Measurements from ENCODE around the gene OR2AE1. TPM values are rescaled to one million over a fixed set of nuclear protein-coding genes. Genes with fewer than 3 reads are reported as not detected.

OR2AE1 gene
- not detected in 2 replicates for total RNA-seq (2014; rRNA removed; shearing (Covaris generic); ENCODE audit: low replicate concordance)

DNA sequence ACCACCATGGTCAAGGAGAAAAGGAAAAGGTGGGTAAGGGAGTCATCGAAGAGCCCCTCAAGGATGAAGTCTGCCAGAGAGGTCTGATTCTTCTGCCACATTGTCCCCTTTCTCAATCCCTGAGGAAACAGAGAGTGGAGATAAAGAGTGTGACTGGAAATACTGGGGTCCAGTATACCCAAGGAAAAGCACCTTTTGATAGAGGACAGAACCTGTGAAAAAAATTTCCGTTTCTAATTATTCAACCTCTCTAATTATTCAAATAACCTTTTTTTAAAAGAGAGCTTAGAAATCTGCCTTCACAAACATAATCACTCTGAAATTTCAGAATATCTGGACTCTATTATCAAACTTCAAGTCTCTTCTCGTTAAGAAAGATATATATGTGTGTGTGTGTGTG is at the start of gene OR2AE1:
TSS of gene OR2AE1 (minus strand) at position 101 of the 400 bp plus-strand sequence. CDS start at position 101, 0 bp downstream.
- no peak within 1 kb of the TSS for H2AFZ ChIP-seq (ENCODE audit: low read length)
- no peak within 1 kb of the TSS for H3K4me2 ChIP-seq (ENCODE audit: low read depth, low read length, poor library complexity, severe bottlenecking)
- H3K4me3 ChIP-seq (ENCODE audit: low read length): no peak within 1 kb of the TSS
- no peaks in the 10 kb centered on the region for H3K79me2 ChIP-seq (ENCODE audit: low read length)
- H3K27me3 ChIP-seq (ENCODE audit: low read length): no peaks in the 10 kb centered on the region
- no peak for DNase-seq
- H4K20me1 ChIP-seq (ENCODE audit: insufficient read depth, low read depth, low read length): no peaks in the 10 kb centered on the region
- H3K9ac ChIP-seq (ENCODE audit: low read length): no peak within 1 kb of the TSS
- no peaks in the 10 kb centered on the region for H3K4me1 ChIP-seq (ENCODE audit: low read length)
- H3K9me3 ChIP-seq (ENCODE audit: low read length): no peaks in the 10 kb centered on the region
- no peaks in the 10 kb centered on the region for H3K9me2 ChIP-seq (replicated peaks; ENCODE audit: insufficient read depth, low read length)
- H3K27ac ChIP-seq (ENCODE audit: low read length): no peak within 1 kb of the TSS
- H3K36me3 ChIP-seq (ENCODE audit: insufficient read depth, low read length): no peaks in the 10 kb centered on the region

DNA sequence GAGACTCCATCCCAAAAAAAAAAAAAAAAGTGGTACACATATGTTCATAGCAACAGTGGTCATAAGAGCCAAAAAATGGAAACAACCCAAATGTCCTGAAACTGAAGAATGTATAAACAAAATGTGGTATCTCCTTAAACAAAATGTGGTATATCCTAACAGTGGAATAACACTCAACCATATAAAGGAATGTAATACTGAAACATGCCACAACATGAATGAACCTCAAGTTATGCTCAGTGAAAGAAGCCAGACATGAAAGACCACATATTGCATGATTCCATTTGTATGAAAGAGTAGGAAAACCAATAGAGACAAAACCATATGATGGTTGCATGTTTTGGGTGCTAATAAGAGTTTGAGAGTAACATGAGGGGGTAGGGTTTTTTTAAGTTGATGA is 49.5 kb upstream of the OR2AE1 start:
- no peak overlapping the region for H3K4me3 ChIP-seq (ENCODE audit: low read length)
- peaks cover 12% of the 10 kb centered on the region for H3K4me1 ChIP-seq (ENCODE audit: low read length)
- H4K20me1 ChIP-seq (ENCODE audit: insufficient read depth, low read depth, low read length): no peaks in the 10 kb centered on the region
- no peaks in the 10 kb centered on the region for H3K36me3 ChIP-seq (ENCODE audit: insufficient read depth, low read length)
- DNase-seq: no peak
- H2AFZ ChIP-seq (ENCODE audit: low read length): no peak overlapping the region
- H3K4me2 ChIP-seq (ENCODE audit: low read depth, low read length, poor library complexity, severe bottlenecking): no peak overlapping the region
- no peaks in the 10 kb centered on the region for H3K9me2 ChIP-seq (replicated peaks; ENCODE audit: insufficient read depth, low read length)
- no peaks in the 10 kb centered on the region for H3K27me3 ChIP-seq (ENCODE audit: low read length)
- H3K9me3 ChIP-seq (ENCODE audit: low read length): no peaks in the 10 kb centered on the region
- no peak overlapping the region for H3K27ac ChIP-seq (ENCODE audit: low read length)
- no peak overlapping the region for H3K9ac ChIP-seq (ENCODE audit: low read length)
- no peaks in the 10 kb centered on the region for H3K79me2 ChIP-seq (ENCODE audit: low read length)

GRCh38 chr7:99923200-99923599 is 46.4 kb upstream of the OR2AE1 start:
- Histone ChIP-seq H2AFZ (ENCODE audit: low read length) (no peak overlapping the region), H3K9me2 (replicated peaks; ENCODE audit: insufficient read depth, low read length) (no peaks in the 10 kb centered on the region; the same call in 1 of the 2 replicates), H4K20me1 (ENCODE audit: insufficient read depth, low read depth, low read length) (no peaks in the 10 kb centered on the region; the same call in 1 of the 2 replicates), H3K27ac (ENCODE audit: low read length) (no peak overlapping the region), H3K9ac (ENCODE audit: low read length) (no peak overlapping the region), H3K79me2 (ENCODE audit: low read length) (peaks cover 17% of the 10 kb centered on the region), H3K36me3 (ENCODE audit: insufficient read depth, low read length) (no peaks in the 10 kb centered on the region), H3K27me3 (ENCODE audit: low read length) (no peaks in the 10 kb centered on the region), H3K4me1 (ENCODE audit: low read length) (peaks cover 10% of the 10 kb centered on the region), H3K4me2 (ENCODE audit: low read depth, low read length, poor library complexity, severe bottlenecking) (no peak overlapping the region), H3K4me3 (ENCODE audit: low read length) (no peak overlapping the region), H3K9me3 (ENCODE audit: low read length) (no peaks in the 10 kb centered on the region)
- no peak for DNase-seq

DNA sequence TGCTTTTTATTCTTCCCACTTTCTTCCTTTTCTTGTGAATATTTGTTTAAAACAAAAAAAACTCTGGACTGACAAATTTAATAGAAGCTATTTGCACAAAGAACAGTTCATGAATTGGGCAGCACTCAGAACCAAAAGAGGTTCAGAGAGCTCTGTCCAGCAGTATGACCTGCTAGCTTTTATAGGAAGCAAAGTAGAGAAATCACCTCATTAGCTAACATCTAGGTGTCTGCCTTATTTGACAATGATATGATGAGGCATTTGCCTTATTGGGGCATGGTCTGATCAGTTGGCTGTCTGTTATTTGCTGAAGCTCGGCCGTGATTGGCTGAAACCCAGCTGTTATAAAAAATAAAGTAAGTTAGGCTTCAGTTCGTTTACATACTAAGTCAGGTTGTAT is 43.3 kb upstream of the OR2AE1 start:
- Histone ChIP-seq H3K27me3 (ENCODE audit: low read length) (no peaks in the 10 kb centered on the region), H3K9ac (ENCODE audit: low read length) (peak overlapping the region; percentile 92)

DNA sequence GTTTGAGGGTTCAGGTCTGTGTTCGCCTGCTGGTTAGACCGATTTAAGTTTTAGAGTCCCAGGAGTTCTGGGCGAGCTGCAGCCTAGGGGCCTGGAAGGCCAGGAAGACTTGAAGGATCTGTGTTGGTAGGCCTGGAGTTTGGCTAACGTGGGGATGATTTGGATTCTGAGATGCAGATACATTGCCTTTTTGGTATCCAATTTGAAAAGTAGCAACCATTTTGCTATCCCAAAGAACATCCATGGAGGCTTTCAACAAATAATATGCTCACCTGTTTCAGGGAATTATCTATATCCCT is 42.9 kb upstream of the OR2AE1 start:
- peaks cover 21% of the 10 kb centered on the region for H3K4me1 ChIP-seq (ENCODE audit: low read length)
- 0 out of 2 replicates have a peak, but pooled peaks cover 6% of the 10 kb centered on the region for H3K36me3 ChIP-seq (ENCODE audit: insufficient read depth, low read length)
- H3K9me2 ChIP-seq (replicated peaks; ENCODE audit: insufficient read depth, low read length): no peaks in the 10 kb centered on the region; the same call in 1 of the 2 replicates
- H3K27ac ChIP-seq (ENCODE audit: low read length): peak overlapping the region; percentile 61
- no peaks in the 10 kb centered on the region; the same call in 1 of the 2 replicates for H4K20me1 ChIP-seq (ENCODE audit: insufficient read depth, low read depth, low read length)
- H3K4me3 ChIP-seq (ENCODE audit: low read length): peak overlapping the region; percentile 73
- H3K79me2 ChIP-seq (ENCODE audit: low read length): peaks cover 49% of the 10 kb centered on the region
- DNase-seq: no peak
- no peaks in the 10 kb centered on the region for H3K27me3 ChIP-seq (ENCODE audit: low read length)
- peak overlapping the region; percentile 71 for H3K4me2 ChIP-seq (ENCODE audit: low read depth, low read length, poor library complexity, severe bottlenecking)
- H2AFZ ChIP-seq (ENCODE audit: low read length): peak overlapping the region; percentile 76; the same call in 1 of the 2 replicates
- peak overlapping the region; percentile 92 for H3K9ac ChIP-seq (ENCODE audit: low read length)
- no peaks in the 10 kb centered on the region for H3K9me3 ChIP-seq (ENCODE audit: low read length)

More for the DNA sequence above, 43.3 kb upstream of the OR2AE1 start:
- H3K79me2 ChIP-seq (ENCODE audit: low read length): peaks cover 48% of the 10 kb centered on the region
- peak overlapping the region; percentile 73 for H3K4me3 ChIP-seq (ENCODE audit: low read length)
- H3K9me2 ChIP-seq (replicated peaks; ENCODE audit: insufficient read depth, low read length): no peaks in the 10 kb centered on the region; the same call in 1 of the 2 replicates
- 0 out of 2 replicates have a peak, but pooled peaks cover 6% of the 10 kb centered on the region for H3K36me3 ChIP-seq (ENCODE audit: insufficient read depth, low read length)
- H4K20me1 ChIP-seq (ENCODE audit: insufficient read depth, low read depth, low read length): no peaks in the 10 kb centered on the region; the same call in 1 of the 2 replicates
- peak; percentile 47 for DNase-seq
- no peak overlapping the region for H2AFZ ChIP-seq (ENCODE audit: low read length)
- H3K4me2 ChIP-seq (ENCODE audit: low read depth, low read length, poor library complexity, severe bottlenecking): peak overlapping the region; percentile 71
- H3K4me1 ChIP-seq (ENCODE audit: low read length): peaks cover 21% of the 10 kb centered on the region
- peak overlapping the region; percentile 61 for H3K27ac ChIP-seq (ENCODE audit: low read length)
- H3K9me3 ChIP-seq (ENCODE audit: low read length): no peaks in the 10 kb centered on the region

DNA sequence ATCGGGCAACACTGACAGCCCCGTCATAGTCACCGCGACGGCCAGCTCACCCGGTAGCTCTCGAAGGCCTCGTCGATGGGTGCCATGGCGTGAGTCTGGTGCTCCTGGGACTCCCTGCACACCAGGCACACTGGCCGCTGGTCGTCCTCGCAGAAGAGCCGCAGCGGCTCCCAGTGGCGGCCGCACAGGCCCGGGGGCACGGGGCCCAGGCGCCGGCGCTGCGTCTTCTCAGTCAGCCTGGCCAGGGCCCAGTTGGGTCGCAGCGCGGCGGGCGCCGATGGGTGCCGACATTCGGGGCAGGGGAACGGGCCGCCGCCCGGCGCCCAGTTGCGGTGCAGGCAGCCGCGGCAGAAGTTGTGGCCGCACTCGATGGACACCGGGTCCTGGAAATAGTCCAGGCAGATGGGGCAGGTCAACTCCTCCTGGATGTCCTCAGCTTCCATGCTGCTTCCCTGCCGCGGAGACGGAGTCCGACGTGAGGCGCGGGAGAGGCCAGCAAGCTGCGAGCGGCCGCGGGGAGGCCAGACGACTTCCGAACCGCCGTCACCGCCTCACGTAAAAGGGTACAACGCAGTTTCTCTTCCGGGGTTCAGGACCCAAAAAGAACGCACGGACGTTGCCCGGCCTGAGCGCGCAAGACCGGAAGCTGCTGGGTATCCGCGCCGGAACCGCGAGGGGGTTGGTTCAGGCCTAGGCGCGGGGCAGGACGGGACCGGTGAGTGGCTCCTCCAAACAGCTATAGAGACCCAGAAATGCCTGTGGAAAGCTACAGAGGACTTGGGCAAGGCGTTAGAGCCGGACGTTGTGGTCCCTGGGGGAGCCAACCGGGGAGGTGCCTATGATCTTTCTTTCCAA is 42.4 kb upstream of the OR2AE1 start, which contains the start of gene TRIM4:
TSS of gene TRIM4 (minus strand) at position 572 of the 855 bp plus-strand sequence. CDS start at position 443, 129 bp downstream.
- Histone ChIP-seq H3K4me2 (ENCODE audit: low read depth, low read length, poor library complexity, severe bottlenecking) (peak within 1 kb of the TSS; percentile 71), H3K9me2 (replicated peaks; ENCODE audit: insufficient read depth, low read length) (no peaks in the 10 kb centered on the region; the same call in 1 of the 2 replicates), H3K79me2 (ENCODE audit: low read length) (peaks cover 52% of the 10 kb centered on the region), H3K27me3 (ENCODE audit: low read length) (no peaks in the 10 kb centered on the region), H4K20me1 (ENCODE audit: insufficient read depth, low read depth, low read length) (peaks cover under 1% of the 10 kb centered on the region; the same call in 1 of the 2 replicates), H3K4me3 (ENCODE audit: low read length) (peak within 1 kb of the TSS; percentile 73), H3K9ac (ENCODE audit: low read length) (peak within 1 kb of the TSS; percentile 92), H3K36me3 (ENCODE audit: insufficient read depth, low read length) (0 out of 2 replicates have a peak, but pooled peaks cover 6% of the 10 kb centered on the region), H3K27ac (ENCODE audit: low read length) (peak within 1 kb of the TSS; percentile 61), H3K4me1 (ENCODE audit: low read length) (peaks cover 21% of the 10 kb centered on the region), H3K9me3 (ENCODE audit: low read length) (no peaks in the 10 kb centered on the region), H2AFZ (ENCODE audit: low read length) (peak within 1 kb of the TSS; percentile 76; the same call in 1 of the 2 replicates)
- peak; percentile 98 for DNase-seq

GRCh38 chr7:99910976-99911375 is 34.1 kb upstream of the OR2AE1 start:
- no peak for DNase-seq
- H3K9me3 ChIP-seq (ENCODE audit: low read length): no peaks in the 10 kb centered on the region
- no peak overlapping the region for H3K4me2 ChIP-seq (ENCODE audit: low read depth, low read length, poor library complexity, severe bottlenecking)
- H3K27me3 ChIP-seq (ENCODE audit: low read length): no peaks in the 10 kb centered on the region
- peaks cover 10% of the 10 kb centered on the region; the same call in 1 of the 2 replicates for H4K20me1 ChIP-seq (ENCODE audit: insufficient read depth, low read depth, low read length)
- H3K27ac ChIP-seq (ENCODE audit: low read length): no peak overlapping the region
- H3K79me2 ChIP-seq (ENCODE audit: low read length): peaks cover 66% of the 10 kb centered on the region
- peaks cover 43% of the 10 kb centered on the region; the same call in 1 of the 2 replicates for H3K36me3 ChIP-seq (ENCODE audit: insufficient read depth, low read length)
- H3K4me3 ChIP-seq (ENCODE audit: low read length): no peak overlapping the region
- no peaks in the 10 kb centered on the region for H3K4me1 ChIP-seq (ENCODE audit: low read length)
- H2AFZ ChIP-seq (ENCODE audit: low read length): no peak overlapping the region
- no peaks in the 10 kb centered on the region for H3K9me2 ChIP-seq (replicated peaks; ENCODE audit: insufficient read depth, low read length)
- H3K9ac ChIP-seq (ENCODE audit: low read length): no peak overlapping the region

- Histone ChIP-seq H3K27ac (ENCODE audit: low read length) (no peak overlapping the region), H3K36me3 (ENCODE audit: insufficient read depth, low read length) (peaks cover 52% of the 10 kb centered on the region), H3K4me2 (ENCODE audit: low read depth, low read length, poor library complexity, severe bottlenecking) (no peak overlapping the region), H3K4me3 (ENCODE audit: low read length) (no peak overlapping the region), H4K20me1 (ENCODE audit: insufficient read depth, low read depth, low read length) (no peaks in the 10 kb centered on the region), H3K9ac (ENCODE audit: low read length) (no peak overlapping the region), H3K4me1 (ENCODE audit: low read length) (no peaks in the 10 kb centered on the region), H2AFZ (ENCODE audit: low read length) (no peak overlapping the region), H3K79me2 (ENCODE audit: low read length) (no peaks in the 10 kb centered on the region), H3K27me3 (ENCODE audit: low read length) (no peaks in the 10 kb centered on the region), H3K9me2 (replicated peaks; ENCODE audit: insufficient read depth, low read length) (no peaks in the 10 kb centered on the region), H3K9me3 (ENCODE audit: low read length) (no peaks in the 10 kb centered on the region)
- DNase-seq: no peak
These were observed 24.7 kb upstream of the OR2AE1 start for GRCh38 chr7:99901581-99901980.

All from Karpas-422 (cell line).